Thyroid gland (tissue), 4 donors: ENCODE results near the gene ROGDI.

Source experiments
- CTCF ChIP-seq, 6 experiments: fragments of 200-600 bp in 3 of 6; fragments of 450-650 bp in 3 of 6; sonication (generic) in 3 of 6; IDR thresholded peaks; one replicate each; pipeline ENCODE4 v1.5.1; 2016 to 2019; ENCODE audit warnings: antibody characterized with exemption in 6 of 6, mild to moderate bottlenecking in 2 of 6, inconsistent platforms in 1 of 6, moderate library complexity in 1 of 6
- POLR2A ChIP-seq, 2 donors: fragments of 450-650 bp; IDR thresholded peaks; one replicate each; pipeline ENCODE4 v1.6.1; 2017; ENCODE audit warnings: antibody characterized with exemption in 2 of 2, mild to moderate bottlenecking in 2 of 2, moderate library complexity in 1 of 2

GRCh38 chr16:4801962-4802658 lies at the start of gene ROGDI:
- TF ChIP-seq CTCF (IDR thresholded peaks at IDR 0.05) (no peak), POLR2A (IDR thresholded peaks at IDR 0.05) (peak in 1 of 2 donors; percentile 50)
